Fibroblast of peridontal ligament (primary cell): Measurements from ENCODE around the gene HDAC4.

Experiments
- DNase-seq: peaks from one replicate; pipeline ENCODE4 v3.0.0-alpha.2; 2010; ENCODE audit errors: extremely low read depth

The HDAC4 gene

DNA sequence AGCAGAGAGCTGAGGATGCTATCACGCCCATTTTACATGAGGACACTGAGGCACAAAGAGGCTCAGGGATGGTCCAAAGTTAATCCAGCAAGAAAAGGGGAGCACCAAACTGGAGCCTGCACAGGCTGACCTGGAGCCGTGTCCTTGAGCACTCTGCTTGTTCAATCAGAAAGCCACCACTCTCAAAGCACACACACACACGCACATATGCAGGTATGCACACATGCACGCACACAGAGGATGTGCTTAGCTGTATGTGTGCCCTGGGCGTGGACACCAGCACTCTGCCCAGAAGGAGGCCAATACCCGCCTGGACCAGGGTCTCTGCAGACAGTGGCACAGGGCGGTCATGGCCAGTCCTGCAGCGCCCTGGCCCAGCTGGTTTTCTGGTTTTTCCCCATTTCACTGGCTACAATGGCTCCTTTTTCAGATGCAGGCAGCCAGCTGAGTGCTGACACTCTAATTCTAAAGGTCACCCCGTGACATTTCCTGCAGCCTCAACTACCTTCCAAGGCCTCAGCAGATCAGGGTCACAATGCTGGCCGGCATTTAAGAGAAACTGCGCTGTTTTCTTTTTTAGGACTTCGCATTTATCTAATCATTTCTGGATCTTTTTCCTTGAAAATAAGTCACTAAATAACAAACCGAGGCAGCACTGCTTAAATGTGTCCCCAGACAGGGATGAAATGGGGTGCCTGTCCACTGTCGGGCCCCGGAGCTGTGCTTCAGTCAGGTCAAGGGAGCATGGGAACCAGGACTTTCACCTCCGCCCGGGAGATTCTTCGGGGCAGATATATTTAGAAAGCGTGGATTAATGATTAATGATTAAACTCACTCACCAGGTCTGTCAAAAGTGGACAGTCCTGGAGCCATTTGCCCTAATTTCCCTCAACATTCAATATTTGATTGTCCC is 104.5 kb downstream of the HDAC4 start:
- DNase-seq = no peak

DNA sequence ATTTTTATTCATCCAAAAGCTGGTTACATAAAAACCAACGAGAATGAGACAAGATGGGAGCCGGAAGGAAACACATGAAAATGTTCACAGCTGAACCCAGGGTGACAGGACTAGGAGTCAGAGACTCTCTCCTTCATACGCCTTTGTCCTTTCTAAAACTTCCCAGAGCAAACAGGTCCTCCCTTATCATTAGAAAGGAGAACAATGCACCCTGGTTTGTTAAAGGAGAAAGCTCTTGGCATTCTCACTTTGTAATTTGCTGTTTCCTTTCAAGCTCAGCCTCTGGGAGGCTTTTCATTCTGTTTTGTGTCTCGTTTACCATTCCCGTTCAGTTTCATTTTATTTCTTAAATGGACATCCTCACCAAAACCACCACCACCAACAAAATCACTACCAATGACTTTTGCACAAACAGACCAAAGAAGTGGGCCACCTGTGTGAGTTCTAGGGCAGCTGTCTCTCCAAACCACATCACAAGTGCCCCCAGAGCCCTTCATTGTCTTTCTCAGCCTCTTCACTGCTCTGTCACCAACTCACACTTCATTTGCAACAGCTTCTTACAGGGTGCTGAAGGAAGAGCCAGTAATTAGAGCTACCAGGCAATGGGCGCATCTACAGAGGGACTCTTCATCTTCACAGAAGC is 105.3 kb downstream of the HDAC4 start:
- DNase-seq = no peak

DNA sequence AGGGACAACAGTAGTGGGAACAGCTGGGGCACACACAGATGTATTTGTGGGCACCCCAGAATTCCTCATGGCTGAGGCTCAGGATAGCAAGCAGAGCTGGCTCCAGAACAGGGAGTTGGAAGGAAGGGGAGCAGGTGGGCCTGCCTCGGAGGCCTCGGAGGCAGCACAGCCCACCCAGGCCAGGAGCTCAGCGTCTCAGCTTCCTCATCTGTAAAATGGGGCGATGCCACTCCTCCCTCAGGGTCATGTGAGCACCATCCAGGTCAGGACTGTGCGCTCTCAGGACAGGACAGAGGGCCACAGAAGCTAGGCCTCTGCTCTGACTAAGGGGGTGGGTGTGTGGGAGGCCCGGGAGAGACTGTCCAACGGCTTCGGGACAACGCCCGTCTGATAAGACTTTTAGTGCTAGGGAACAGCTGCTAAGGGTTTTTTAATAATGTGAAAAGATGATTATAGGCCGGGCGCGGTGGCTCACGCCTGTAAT is 106.2 kb downstream of the HDAC4 start:
- DNase-seq = no peak

DNA sequence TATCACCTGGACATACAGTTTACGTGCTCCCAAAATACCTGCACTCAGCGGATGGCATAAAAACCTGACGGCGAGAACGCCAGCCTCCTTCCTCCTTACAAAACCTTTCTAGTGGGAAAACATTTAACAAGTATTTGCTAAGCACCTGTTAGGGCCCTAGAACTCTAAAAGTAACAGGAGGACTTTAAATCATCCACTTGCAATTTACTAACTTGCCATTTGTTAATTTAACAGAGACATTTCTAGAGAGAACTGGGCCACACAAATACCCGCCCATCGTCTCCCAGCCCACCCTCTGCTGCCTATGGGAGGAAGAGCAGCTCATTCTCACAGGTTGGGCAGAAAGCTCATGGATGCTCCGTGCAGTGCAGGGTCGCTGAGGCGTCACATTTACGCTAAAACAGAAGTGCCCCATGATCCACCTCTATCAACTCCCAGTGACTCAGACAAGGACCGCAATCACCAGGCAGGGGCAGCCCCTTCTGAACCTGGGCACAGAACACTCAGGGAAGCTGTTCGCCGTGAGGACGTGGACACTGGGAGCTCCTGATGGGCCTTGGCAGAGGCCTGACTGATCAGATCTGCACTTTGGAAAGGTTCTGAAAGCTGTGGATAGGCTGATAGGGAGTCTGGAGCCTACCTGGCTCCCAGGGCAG is 106.9 kb downstream of the HDAC4 start:
- no peak for DNase-seq

DNA sequence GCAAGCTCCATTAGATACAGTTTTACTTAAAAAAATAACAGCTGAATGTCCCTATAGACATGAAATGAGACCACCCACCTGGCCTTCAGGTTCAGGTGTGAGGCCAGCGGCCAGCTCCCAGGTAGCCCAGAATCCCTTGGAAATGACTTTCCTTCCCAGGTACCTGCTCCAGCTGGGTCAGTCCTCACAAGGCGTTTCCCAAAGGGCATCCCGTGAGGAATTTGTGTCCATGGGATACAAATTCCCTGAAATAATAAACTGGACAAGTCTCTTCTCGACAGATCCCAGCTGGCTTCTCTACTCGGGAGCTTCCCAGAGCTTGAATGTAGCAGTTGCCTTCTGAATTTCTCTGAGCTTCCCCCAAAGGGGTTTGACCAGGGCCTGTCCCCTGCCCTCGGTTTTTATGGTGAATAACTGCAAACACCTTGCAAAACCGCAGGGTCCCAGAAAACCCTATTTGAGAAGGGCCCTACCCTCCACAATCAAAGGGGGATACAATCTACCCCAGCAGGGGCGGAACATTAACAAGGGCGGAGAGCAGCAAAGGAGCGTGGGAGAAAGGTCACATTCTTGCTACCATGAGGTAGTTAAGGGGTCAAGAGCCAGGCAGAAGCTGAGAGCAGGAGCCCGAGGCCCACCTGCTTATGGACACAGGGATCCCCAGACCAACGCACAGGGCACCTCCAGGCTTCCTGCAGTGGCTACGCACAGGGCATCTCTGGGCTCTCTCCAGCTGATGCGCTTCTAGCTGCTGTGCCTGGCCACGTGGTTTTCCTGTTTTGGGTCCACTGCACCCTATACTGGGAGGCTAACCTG is 107.7 kb downstream of the HDAC4 start:
- no peak for DNase-seq

DNA sequence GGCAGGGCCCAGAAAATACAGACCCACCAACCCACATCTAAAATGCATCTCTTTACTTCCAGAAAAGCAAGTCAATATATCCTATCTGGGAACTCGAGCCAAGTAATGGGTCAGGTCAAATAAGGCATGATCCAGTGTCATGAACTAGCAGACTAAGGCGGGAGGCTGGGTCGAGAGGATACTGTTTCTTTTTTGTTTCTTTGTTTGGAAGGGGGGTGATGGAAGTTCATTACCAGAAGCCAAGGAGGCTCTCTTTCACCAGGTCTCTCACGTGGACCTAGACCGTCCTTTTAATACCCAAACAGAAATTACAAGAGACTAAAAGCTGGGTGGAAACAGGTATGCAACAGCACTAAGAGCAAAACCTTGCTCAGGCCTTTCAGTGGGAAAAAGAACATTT is 108.3 kb downstream of the HDAC4 start:
- no peak for DNase-seq

DNA sequence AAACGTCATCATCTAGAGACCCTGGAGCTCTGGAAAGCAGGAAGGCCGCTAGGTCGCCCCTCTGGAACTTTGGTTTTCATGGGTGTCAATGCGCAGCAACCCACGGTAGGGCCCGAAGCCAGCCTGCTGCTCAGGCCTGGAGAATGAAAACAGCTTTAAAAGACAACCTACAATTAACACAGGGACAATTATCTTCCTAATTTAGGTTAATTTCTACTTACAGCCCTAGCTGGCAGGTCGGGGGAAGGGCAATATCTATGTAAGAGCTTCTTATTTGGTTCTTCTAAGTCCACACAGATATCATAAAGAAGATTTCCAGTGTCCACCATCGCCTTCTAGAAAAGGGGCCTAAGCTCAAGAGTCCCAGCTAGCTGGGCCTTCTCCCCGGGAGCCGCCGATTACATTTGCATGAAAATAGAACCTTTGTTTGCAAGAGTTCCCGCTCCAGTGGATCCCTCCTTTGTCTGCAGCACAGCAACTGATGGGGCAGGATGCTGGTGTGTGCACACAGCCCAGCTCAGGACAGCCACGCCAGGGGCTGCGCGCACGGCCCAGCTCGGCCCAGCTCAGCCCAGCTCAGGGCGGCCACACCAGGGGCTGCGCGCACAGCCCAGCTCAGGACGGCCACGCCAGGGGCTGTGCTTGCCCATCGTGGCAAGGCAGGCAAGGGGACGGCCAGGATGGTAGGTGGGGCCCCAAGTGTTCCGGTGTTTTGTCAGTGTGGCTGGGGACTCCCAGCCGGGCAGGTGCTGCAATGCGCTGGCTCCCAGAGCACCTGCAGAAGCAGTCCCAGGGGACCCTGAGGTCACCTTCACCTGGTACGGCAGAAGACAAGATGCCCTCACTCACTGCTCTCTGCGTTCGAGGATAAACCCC is 109.1 kb downstream of the HDAC4 start:
- DNase-seq = no peak

DNA sequence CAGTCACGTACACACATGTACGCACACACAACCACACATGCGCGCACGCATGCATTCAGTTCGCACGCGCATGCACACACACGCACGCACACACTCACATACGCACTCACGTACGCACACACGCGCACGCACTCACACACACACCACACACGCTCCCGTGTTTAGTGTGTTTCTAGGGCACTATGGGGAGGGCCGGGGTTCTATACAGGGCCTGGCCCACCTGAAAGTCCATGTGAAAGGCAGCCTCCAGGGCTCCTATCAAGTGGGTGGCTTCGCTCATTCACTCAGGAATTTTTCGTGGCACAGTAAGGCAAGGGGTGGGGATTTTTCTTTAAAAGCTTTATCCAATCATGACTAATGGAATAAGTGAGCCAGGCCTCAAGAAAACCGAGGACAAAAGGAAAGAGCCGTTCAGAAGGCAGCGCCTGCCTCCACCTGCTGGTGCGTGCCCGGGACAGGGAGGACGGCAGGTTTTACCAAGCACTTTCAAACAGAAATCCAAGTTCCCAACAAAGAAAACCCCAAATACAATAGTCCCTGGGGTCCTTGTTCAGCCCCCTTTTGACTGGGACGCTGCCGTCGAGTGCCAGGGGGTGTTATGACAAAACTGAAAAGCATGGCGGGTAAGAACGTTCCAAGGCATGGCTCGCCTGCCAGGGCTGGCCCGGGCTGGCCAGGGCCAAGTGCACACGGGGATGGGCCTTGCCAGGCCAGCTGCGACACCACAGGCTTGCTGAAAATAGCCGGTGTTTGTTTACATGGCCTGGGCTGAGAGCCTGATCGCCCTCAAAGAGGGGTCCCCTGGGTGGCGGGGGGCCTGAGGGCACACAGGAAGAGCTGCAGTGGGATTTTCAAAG is 110.0 kb downstream of the HDAC4 start:
- peak; percentile 52 for DNase-seq

DNA sequence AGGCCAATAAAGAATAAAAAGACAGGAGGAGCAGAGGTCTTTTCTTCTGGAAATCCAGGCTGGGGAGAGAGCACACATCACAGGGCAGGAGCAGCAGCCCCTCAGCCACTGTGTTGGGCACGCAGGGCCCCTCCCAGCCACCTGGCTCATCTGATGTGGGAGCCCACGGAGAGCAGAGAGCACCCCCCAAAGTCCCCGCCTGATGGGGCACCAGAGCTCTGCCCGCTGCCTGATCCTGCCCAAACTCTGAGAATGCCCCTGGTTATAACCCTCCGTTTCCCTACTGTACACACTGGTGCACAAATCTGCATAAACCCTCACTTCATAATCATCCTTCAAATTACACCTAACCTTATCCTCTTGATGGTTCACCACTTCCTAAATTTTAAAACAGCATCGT is 111.3 kb downstream of the HDAC4 start:
- DNase-seq = no peak

DNA sequence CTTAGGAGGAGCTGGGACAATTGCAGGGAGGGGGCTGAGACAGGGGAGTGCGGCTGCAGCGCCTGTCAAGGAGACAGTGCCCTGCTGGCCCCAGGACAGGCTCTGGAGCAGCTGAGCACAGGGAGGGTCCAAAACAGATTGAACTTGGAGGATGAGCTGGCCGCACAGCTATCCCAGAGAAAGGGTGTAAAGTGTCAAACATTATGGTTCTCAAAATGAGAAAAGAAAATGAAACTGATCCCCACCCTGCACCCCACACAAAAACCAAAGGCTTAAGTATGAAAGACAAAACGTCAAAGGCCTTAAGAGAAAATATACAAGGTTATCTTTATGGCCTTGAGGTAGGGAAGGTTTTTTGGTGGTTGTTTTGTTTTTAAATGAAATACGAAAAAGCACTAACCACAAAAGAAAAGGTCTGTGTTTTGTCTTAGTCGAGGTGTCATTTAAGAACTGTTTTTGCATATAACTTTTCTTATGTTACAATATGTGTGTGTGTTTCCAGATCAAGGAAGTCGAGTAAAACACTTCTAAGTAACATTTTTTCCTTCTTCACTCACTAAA is 111.8 kb downstream of the HDAC4 start:
- DNase-seq = peak; percentile 55

DNA sequence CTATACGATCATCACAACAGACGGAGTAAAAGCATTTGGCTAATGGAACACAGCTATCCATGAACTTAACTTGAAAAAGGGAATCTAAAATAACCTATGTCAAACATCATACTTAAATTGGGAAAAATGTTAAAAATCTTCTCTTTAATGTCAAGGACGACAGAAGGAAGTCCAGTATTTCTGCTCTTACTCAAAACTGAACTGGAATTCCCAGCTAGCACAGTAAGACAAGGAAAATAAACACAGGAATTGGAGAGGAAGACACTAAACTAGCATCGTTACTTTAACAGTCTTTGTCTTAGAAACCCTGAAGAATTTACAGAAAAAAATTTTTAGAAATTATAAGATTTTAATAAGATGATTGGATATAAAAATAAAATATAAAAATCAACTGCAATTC is 112.6 kb downstream of the HDAC4 start:
- peak; percentile 60 for DNase-seq

DNA sequence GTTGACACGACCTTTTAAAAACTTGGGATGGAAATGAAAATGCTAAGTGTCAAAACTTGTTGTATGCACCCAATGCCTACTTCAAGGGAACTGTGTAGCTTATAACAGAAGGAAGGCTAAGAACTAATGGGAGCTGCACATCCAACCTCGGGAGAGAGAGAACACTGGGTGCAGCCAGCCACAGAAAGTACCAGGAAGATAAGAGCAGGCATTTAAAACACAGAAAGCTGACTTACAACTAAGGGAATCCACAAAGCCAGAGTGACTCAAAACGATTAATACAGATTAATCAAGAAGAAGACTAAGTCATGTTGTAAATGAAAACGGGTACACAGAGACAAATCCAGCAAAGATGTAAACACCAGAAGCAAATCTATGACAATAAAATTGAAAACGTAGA is 113.4 kb downstream of the HDAC4 start:
- peak; percentile 42 for DNase-seq

DNA sequence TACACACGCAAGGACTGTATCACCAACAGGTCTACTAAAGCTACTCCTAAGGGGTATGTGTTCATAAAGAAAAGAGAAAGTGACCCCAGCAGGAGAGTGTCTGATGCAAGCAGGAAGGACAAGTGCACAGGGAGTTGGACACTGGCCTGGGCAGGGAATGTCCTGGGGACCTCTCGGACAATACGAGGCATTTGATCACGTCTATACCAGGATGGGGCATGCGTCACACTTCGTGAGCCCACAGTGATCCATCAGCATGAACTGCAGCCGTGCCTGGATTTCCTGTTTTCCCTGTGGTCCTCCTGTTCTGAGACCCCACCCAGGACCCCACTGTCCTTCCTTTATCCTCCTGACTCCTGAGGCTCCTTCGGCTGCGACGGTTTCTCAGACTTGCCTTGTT is 113.9 kb downstream of the HDAC4 start:
- DNase-seq = no peak

DNA sequence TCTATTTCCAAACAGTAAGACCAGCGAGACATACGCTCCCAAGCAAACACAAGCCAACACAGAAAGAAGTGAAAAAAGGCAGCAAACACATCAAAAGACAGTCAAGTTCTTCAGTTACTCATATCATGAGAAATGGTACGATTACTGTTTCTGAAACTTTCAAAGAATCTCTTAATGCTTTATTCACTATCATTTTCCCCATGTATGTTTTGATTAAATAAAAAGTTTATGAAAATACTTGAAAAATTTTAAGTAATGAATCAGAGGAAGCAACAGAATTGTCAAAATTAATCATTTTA is 114.9 kb downstream of the HDAC4 start:
- no peak for DNase-seq

DNA sequence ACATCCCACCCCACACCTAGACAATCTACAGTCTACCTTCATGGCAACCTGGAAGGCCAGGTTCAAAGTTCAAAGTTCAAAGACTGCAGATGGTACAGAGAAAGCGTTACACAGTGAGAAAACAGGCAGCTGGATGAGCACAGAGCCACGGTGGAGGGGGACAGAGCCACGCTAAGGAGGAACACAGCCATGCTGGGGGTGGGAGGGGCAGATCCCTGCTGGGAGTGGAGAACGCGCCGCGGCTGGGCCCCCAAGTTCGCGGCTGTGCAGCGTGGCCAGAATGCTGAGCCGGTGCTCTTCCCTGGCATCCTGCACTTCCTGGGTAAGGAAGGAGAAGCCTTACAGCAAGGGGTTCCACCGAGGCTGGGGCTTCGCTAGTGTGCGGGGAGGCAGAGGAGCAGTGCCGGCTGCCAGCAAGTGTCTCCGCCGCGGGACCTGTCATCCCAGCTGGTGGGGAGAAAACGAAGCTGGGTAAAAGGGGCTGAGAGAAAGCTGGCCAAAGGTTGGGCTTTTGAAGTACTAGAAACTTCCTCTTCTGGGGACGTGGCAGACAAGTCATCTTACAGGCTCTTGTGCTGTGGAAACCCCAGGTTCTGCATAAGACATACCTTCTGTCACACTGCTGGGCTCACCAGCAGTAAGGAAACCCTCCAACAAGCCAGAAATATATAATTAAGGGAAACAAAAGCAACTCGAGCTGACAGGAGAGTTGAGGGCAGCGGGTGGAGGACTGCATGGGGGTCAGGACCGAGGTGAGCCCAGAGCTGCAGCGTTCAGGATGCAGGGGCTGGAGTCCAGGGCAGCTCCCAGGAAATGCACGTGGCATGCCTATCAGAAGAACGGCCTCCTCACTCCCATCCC is 115.5 kb downstream of the HDAC4 start:
- DNase-seq = no peak

DNA sequence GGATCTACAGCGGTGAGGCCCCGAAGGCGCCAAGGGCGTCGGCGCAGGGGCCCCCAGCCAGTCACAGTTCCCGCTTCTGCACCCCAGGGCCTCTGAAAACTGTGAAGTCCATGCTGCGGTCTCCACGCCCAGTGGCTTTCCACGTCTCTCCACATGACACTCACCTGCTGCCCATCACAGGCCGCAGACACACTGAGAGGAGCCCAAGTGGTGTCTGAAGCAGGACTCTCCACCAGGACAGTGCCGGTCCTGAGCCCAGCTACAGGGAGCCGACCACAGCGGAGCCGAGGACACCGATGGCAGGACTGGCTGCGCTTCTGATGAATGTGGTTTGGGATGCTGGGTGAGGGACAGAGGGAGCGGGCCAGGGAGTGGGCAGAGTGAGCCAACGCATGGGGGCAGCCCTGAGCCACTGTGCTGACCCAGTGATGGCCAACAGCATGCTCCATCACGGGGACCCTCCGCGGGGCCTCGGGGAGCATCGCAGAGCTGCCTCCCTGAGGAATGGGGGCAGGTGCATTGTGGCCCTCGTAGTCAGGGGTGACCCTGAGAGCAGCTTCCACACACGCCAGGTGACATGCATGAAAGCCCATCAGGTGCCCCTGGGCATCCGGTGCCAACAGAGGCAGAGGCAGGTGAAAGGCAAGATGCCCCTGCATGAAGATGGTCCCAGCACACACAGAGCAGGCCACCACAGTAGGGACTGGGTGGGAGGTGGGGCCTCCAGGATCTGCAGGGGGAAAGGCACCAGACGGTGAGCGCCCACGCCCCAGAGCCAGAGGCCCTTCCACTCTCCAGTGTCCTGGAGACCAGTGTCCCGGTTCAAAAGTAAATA is 116.6 kb downstream of the HDAC4 start:
- no peak for DNase-seq

DNA sequence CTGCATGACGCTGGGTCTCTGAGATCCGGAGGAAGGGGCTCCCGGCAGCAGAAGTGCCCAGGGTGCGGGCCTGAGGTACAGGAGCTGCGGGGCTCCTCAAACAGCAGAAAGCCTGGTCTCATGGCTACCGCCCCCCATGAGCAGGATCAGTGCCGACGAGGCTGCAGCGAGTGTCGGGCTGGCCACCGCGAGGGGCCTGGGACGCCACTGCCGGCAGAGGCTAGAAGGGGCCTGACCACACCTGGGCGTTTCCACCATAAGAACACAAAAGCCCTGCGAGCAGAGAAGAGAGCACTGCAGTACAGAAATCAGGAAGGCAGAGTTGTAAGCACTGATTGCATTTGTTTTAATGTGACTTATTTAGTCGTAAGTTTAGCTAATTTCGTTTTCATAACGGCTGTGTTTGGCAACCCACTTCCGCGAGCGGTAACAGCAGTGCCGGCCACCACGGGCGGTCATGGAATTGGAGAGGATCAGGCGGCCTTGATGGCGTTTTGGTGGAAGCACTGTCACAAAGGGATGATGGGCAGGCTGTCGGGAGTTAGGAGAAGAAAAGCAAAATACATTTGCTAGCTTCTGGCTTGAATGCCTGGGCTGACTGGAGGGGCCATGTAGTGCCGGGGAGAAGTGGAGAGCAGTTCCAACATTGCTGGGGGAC is 117.4 kb downstream of the HDAC4 start:
- no peak for DNase-seq
